GM12865 (cell line): ENCODE results near the gene SGSH.

Source experiments
- DNase-seq: peaks from one replicate; pipeline ENCODE4 v3.0.0; 2010; ENCODE audit warnings: low read depth
- H3K4me3 ChIP-seq: 2 replicates; pipeline ENCODE4 v1.5.1; 2011; ENCODE audit warnings: mild to moderate bottlenecking, low read depth, low read length, control low read depth
- CTCF ChIP-seq: IDR thresholded peaks from 2 replicates; pipeline ENCODE4 v1.5.1; 2011; ENCODE audit warnings: low read length, control low read depth, low read depth, inconsistent platforms; ENCODE audit not compliant: insufficient read depth; ENCODE audit errors: missing control alignments

The SGSH gene

DNA sequence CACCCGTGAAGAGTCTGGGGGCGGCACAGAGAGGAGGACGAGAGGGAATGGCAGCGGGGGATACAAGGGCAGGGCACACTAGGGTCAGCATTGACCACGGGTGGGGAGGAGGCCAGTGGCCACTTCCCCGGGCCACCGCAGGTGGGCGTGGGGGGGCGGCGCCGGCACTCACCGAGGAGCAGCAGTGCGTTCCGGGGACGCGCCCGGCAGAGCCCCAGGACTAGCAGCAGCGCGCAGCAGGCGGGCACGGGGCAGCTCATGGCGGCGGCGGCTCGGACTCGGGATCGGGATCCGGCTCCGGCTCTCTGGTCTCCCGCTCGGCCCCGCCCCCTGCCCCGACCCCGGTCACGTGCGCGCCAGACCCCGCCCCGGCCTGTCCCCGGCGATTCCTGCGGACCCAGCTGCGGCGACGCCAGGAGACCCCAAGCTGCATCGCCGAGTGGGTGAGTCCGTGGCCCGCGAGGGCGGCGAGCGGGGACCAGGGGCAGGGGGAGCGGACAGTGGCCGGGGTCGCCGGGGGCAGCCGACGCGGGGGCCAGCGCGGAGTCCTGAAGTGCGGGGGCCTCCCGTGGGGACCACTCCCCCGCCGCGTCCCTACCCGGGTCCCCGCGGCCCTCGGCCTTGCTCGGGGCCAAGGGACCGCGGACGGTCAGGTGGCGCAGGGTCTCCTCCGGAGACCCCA lies at the start of gene SGSH, which contains the start of gene SLC26A11:
Gene SGSH, minus strand, starts transcription at position 280 of the 682 bp plus-strand sequence. Its CDS starts 20 bp downstream, at position 260.
Gene SLC26A11, plus strand, starts transcription at position 374 of the 682 bp plus-strand sequence. CDS start 1,134 bp downstream, outside the sequence.
- peak within 1 kb of the TSS; percentile 78 for H3K4me3 ChIP-seq
- DNase-seq, result peak; percentile 73
- no peak for TF ChIP-seq CTCF

DNA sequence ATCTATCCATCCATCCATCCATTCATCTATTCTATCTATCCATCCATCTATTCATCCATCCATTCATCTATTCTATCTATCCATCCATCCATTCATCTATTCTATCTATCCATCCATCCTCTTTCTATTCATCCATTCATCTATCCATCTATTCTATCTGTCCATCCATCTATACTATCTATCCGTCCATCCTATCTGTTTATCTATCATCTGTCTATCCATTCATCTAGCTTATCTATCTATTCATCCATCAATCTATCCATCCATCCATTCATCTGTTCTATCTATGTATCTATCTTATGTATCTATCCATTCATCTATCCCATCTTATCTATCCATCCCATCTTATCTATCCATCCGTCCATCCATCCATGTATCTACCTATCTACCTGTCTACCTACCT lies 49.3 kb upstream of the SGSH start:
- no peak for DNase-seq
- H3K4me3 ChIP-seq, result no peak overlapping the region
- no peak for TF ChIP-seq CTCF

DNA sequence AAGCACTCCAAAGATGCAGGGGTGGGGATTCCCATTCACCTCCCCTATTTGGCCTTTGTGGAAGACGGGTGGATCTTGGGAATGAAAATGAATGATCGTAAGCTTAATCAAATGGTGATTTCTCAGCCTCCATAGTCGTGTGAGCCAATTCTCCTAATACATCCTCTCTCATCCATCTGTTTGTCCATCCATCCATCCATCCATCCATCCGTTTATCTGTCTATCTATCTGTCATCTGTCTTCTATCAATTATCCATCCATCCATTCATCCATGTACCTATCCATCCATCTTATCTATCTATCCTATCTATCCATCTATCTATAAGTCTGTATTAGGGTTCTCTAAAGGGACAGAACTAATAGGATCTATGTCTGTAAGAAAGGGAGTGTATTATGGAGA lies 48.3 kb upstream of the SGSH start:
- TF ChIP-seq CTCF, result no peak
- no peak for DNase-seq
- no peak overlapping the region for H3K4me3 ChIP-seq

DNA sequence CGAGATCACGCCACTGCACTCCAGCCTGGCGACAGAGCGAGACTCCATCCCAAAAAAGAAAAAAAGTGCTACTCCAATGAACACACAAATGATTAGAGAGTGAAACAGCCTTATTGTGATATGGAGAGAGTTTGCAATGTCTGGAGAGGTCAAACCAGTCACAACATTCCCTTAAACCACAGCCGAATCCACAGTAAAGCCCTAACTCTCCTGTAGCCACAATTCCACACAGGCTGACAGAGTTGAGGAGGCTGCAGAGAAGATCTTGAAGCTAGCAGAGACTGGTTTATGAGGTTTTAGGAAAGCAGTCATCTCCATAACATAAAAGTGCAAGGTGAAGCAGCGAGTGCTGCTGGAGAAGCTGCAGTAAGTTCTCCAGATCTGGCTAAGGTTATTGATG lies 47.3 kb upstream of the SGSH start:
- H3K4me3 ChIP-seq, result no peak overlapping the region
- no peak for TF ChIP-seq CTCF
- no peak for DNase-seq

DNA sequence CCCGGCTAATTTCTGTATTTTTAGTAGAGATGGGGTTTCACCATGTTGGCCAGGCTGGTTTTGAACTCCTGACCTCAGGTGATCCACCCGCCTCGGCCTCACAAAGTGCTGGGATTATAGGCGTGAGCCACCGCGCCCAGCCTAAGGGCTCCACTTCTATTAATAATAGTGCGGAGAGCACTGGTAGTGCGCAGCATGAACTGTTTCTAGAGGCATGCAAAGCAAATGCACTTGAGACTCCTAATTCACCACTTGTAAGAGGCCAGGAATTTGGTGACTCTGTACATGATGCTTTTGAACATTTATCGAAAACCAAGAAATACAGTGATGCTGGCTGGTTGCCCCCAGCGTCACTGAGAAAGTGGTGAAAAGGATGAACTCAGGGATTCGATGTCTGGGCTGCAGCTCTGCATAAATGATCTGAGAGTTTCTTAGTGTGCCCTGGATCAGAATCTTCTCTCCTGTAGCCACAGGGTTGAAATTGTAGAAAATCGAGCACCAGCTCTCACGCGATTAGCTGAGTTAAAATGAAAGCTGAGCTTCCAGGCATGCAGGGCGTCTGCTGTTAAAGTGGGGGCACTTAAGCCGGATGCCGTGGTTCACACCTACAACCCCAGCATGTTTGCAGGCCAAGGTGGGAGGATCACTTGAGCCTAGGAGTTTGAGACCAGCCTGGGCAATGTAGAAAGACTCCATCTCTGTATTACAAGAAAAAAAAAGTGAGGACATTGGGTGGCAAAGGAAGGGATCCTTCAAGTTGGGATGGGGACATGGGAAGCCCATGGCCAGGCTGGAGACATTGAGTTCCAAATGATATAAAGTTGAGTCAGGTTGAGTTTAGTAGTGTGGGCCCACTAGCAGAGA lies 45.3 kb upstream of the SGSH start:
- peak; percentile 95 for DNase-seq
- H3K4me3 ChIP-seq, result peak overlapping the region; percentile 98
- TF ChIP-seq CTCF, result no peak

DNA sequence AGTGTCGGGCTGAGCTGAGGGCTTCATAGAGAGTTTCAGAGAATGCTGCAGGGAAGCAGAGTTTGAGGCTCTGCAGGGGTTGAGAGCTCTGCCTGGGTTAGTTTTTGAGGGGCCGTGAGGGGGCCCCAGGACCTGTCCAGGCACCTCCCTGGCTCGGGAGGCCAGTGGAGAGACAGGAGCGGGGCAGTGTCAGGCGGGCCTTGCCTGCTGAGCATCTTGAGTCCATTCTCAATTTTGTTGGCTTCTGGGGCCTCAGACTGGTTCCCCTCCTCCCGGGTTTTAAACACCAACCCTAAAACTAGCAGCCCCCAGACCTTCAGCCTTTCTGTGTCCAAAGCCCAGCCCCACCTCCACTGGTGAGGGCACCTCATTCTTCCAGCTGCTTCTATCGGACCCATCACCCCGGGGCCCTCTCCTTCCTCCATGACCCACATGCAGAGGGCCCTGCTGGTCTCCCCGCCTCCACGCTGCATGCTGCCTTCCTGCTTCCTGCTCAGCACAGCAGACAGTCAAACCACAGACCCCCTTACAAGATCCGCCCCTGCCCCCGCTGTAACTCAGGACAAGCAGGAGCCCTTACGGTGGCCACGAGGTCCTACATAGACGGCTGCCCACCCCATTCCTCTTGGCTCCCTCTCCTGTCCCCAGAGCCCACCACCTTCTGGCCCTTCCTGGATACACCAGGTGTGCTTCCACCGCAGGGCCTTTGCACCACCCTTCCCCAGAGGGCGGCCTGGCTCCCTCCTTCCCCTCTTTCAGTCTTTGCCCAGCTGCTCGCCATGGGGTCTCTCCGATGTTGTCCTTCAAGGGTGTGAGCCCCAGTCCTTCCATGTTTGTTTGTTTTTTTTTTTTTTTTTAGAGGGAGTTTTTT lies 44.3 kb upstream of the SGSH start:
- H3K4me3 ChIP-seq, result peak overlapping the region; percentile 98
- no peak for TF ChIP-seq CTCF
- peak; percentile 80 for DNase-seq
